GM12872 (cell line): ENCODE results near the gene FGFRL1.

Experiments used
- TF ChIP-seq, protein P1 (sequence below): IDR thresholded peaks from 3 replicates; pipeline ENCODE4 v1.5.1; 2011; ENCODE audit warnings: low read depth, mild to moderate bottlenecking, low read length, moderate library complexity; ENCODE audit not compliant: insufficient read depth

Gene FGFRL1

DNA sequence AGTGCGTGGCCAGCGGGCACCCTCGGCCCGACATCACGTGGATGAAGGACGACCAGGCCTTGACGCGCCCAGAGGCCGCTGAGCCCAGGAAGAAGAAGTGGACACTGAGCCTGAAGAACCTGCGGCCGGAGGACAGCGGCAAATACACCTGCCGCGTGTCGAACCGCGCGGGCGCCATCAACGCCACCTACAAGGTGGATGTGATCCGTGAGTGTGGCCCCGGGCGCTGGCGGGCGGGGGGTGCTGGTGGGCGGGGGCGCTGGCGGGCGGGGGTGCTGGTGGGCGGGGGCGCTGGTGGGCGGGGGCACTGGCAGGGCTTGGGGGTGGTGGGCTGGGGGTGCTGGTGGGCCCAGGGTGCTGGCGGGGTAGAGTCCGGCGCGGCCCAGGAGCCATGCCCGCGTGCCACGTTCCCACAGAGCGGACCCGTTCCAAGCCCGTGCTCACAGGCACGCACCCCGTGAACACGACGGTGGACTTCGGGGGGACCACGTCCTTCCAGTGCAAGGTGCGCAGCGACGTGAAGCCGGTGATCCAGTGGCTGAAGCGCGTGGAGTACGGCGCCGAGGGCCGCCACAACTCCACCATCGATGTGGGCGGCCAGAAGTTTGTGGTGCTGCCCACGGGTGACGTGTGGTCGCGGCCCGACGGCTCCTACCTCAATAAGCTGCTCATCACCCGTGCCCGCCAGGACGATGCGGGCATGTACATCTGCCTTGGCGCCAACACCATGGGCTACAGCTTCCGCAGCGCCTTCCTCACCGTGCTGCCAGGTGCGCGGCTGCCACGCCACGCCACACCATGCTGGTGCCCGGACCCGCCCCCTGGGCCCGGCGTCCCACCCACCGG lies 12.7 kb downstream of the FGFRL1 start:
- TF ChIP-seq, protein P1, sequence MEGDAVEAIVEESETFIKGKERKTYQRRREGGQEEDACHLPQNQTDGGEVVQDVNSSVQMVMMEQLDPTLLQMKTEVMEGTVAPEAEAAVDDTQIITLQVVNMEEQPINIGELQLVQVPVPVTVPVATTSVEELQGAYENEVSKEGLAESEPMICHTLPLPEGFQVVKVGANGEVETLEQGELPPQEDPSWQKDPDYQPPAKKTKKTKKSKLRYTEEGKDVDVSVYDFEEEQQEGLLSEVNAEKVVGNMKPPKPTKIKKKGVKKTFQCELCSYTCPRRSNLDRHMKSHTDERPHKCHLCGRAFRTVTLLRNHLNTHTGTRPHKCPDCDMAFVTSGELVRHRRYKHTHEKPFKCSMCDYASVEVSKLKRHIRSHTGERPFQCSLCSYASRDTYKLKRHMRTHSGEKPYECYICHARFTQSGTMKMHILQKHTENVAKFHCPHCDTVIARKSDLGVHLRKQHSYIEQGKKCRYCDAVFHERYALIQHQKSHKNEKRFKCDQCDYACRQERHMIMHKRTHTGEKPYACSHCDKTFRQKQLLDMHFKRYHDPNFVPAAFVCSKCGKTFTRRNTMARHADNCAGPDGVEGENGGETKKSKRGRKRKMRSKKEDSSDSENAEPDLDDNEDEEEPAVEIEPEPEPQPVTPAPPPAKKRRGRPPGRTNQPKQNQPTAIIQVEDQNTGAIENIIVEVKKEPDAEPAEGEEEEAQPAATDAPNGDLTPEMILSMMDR: no peak

DNA sequence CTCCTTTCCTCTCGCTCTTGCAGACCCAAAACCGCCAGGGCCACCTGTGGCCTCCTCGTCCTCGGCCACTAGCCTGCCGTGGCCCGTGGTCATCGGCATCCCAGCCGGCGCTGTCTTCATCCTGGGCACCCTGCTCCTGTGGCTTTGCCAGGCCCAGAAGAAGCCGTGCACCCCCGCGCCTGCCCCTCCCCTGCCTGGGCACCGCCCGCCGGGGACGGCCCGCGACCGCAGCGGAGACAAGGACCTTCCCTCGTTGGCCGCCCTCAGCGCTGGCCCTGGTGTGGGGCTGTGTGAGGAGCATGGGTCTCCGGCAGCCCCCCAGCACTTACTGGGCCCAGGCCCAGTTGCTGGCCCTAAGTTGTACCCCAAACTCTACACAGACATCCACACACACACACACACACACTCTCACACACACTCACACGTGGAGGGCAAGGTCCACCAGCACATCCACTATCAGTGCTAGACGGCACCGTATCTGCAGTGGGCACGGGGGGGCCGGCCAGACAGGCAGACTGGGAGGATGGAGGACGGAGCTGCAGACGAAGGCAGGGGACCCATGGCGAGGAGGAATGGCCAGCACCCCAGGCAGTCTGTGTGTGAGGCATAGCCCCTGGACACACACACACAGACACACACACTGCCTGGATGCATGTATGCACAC lies 13.6 kb downstream of the FGFRL1 start:
- TF ChIP-seq, protein P1: no peak

DNA sequence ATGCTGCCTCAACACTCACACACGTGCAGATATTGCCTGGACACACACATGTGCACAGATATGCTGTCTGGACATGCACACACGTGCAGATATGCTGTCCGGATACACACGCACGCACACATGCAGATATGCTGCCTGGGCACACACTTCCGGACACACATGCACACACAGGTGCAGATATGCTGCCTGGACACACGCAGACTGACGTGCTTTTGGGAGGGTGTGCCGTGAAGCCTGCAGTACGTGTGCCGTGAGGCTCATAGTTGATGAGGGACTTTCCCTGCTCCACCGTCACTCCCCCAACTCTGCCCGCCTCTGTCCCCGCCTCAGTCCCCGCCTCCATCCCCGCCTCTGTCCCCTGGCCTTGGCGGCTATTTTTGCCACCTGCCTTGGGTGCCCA lies 14.7 kb downstream of the FGFRL1 start:
- TF ChIP-seq, protein P1: no peak

DNA sequence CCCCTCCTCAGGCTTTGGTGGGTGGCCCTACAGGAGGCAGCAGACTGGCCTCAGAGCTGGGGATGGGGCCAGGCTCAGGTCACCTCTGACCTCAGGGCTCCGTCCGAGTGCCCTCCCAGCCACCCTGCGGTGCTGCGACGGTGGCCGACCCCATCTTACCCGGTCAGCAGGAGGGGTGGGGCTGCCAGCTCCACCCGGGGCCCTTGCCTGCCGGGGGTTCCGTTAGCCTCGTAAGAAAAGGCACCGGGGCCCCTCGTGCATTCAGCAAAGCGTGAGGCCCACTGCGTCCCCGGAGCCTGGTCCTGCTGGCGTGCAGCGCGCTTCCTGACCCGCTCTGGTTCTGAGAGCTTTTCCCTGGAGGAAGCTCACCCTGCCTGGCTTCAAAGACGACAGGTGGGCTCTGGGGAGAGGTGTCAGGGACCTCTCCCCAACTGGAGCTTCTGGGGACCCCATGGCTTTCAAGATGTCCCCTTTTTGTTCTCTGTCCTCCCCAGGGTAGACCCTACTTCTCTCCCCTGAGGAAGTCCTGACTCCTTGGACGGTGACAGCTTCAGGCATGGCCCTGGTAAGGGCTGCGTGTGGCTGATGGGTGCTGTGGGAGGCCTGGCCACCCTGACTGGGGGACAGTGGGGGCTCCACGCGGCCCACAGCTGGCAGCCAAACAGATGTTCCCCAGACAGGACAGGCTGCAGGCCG lies 15.9 kb downstream of the FGFRL1 start:
- TF ChIP-seq, protein P1: no peak

DNA sequence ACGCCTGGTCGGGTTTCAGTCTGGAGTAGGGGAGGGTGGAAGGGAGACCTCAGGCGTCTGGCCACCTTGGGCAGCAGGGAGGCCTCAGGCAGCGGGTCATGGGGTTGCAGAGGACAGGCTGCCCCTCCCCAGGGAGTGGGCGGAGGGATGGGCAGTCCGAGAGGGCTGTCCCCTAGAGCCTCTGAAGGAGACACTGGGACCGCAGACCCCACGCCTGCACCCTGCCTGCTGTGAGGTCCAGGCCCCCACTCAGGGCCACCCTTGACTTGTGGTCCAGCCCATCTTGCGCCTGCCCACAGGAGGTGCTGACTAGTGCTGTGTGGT lies 16.5 kb downstream of the FGFRL1 start:
- TF ChIP-seq, protein P1: no peak

DNA sequence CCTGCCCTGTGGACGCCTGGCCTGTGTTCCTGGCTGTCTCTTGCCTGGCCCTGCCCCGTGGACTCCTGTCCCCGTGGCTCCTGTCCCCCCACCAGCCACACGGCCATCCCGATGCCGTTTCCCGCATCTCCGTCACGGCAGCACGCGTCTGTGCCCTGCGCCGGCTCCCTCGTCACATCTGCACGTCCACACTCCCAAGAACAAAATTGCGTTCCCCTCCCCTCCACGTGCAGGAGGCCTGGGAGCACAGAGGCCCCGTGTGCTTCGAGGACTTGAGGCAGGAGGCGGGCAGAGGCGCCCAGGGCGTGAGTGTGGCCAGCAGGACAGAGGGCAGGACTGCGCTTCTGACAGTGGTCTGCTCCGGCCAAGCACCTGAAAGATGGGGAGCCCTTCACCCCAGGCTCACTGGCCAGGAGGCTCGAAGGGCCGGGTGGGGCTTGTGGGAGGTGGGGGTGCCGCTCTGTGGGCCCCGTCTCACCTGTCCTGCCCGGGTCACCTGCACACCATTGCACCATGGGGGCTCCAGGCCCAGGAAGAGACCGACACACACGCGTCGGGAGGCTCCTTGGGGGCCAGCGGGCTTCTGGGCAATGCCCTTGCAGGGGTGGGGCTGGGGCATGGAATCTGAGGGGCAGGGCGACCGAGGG lies 17.3 kb downstream of the FGFRL1 start:
- TF ChIP-seq, protein P1: no peak

DNA sequence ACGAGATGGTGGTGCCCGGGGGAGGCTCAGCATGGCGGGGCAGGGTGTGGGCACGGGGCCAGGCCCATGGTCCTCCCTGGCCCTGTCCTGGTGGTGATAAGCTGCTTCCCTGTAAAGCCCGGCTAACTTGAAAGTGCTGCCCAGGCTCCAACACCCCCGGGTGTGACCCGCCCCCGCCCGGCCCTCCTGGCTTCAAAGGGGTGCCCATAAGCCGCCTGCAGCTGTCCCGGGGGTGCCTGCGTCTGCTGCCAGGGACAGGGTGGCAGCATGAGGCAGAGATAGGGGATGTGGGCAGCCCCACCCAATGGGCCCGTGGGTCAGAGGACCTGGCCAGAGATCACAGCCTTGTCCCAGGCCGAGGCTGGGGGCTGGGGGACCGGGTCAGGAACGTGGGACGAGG lies 18.1 kb downstream of the FGFRL1 start:
- TF ChIP-seq, protein P1: no peak
